GM10248 (cell line): ENCODE measurements around the gene PCDHB13.
"Not testable (repeated sequence)": the region's sequence is repeated elsewhere in the genome, so short reads cannot be mapped to it uniquely, and the experiment has no call there.

Experiments
- CTCF ChIA-PET: fragments of 300-600 bp; sonication (Branson Sonifier 250); formaldehyde crosslinking; extraction: SDS; loops from one replicate; lab custom pipeline; 2021; ENCODE audit warnings: antibody characterized with exemption; lab: Yijun Ruan, JAX
- POLR2A ChIA-PET: fragments of 350-650 bp; sonication (Branson Sonifier 250); formaldehyde crosslinking; extraction: SDS; loops from one replicate; lab custom pipeline; 2020; ENCODE audit warnings: antibody characterized with exemption; lab: Yijun Ruan, JAX
- DNase-seq: peaks from one replicate; pipeline ENCODE4 v3.0.0; 2012; ENCODE audit errors: extremely low spot score
- CTCF ChIP-seq: IDR thresholded peaks from 2 replicates; pipeline ENCODE4 v1.5.1; 2012; ENCODE audit warnings: mild to moderate bottlenecking, low read depth; ENCODE audit errors: extremely low read depth, missing control alignments, control extremely low read depth

The PCDHB13 gene

DNA sequence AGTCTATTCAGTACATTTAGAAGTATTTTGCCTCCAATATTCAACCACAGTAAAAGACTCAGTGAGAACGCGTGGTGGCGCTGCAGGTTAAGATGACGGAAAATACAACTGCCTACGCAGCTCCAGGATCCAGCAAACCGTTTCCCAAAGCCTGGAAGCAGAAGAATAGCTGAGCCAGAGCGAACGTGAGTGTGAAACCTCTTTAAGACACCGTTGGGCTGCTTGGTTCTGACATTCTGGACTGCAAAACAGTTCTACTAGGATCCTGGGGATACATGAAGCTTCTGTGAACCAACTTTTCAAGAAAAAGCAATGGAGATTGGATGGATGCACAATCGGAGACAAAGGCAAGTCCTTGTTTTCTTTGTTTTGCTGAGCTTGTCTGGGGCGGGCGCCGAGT is 31.5 kb upstream of the PCDHB13 start, which contains the start of gene PCDHB16:
Gene PCDHB16, plus strand, starts transcription at position 140 of the 400 bp plus-strand sequence. Its CDS starts 173 bp downstream, at position 313.
- DNase-seq, result no peak
- TF ChIP-seq CTCF, result no peak
- ChIA-PET POLR2A (interaction anchor here (0.6 kb wide), 1 partner anchor 166 kb away, joined by 4 read pairs; no protein-coding TSS in a partner anchor), CTCF (interaction anchor here (0.8 to 1.3 kb wide), 2 partner anchors 10 to 12 kb away, joined by 3 to 5 read pairs; partner anchors contain the start of gene PCDHB10)

DNA sequence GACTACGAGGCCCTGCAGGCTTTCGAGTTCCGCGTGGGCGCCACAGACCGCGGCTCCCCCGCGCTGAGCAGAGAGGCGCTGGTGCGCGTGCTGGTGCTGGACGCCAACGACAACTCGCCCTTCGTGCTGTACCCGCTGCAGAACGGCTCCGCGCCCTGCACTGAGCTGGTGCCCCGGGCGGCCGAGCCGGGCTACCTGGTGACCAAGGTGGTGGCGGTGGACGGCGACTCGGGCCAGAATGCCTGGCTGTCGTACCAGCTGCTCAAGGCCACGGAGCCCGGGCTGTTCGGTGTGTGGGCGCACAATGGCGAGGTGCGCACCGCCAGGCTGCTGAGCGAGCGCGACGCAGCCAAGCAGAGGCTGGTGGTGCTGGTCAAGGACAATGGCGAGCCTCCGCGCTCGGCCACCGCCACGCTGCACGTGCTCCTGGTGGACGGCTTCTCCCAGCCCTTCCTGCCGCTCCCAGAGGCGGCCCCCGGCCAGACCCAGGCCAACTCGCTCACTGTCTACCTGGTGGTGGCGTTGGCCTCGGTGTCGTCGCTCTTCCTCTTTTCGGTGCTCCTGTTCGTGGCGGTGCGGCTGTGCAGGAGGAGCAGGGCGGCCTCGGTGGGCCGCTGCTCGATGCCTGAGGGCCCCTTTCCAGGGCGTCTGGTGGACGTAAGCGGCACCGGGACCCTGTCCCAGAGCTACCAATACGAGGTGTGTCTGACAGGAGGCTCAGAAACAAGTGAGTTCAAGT is 29.4 kb upstream of the PCDHB13 start:
- POLR2A ChIA-PET, DNase-seq, CTCF ChIA-PET: not testable (repeated sequence)

- CTCF ChIA-PET, result interaction anchor here (0.9 to 1.4 kb wide), 3 partner anchors 9 to 377 kb away, joined by 3 to 5 read pairs (median 5); no protein-coding TSS in a partner anchor
- POLR2A ChIA-PET, result no interaction called here
- DNase-seq, result no peak
- TF ChIP-seq CTCF, result peak; percentile 13
Observed at GRCh38 chr5:141186897-141187512, 26.7 kb upstream of the PCDHB13 start, which contains the start of gene PCDHB9. Gene PCDHB9 (plus strand): TSS chr5:141187161. CDS start chr5:141187319, 158 bp downstream.

- CTCF ChIA-PET, DNase-seq: not testable (repeated sequence)
Observed at GRCh38 chr5:141188682-141189081, 25.0 kb upstream of the PCDHB13 start.

GRCh38 chr5:141189131-141189530 is 24.6 kb upstream of the PCDHB13 start:
- DNase-seq, POLR2A ChIA-PET, CTCF ChIA-PET: not testable (repeated sequence)

More at GRCh38 chr5:141188682-141189081, 25.0 kb upstream of the PCDHB13 start:
- POLR2A ChIA-PET, result not testable (repeated sequence)

- ChIA-PET CTCF (interaction anchor here (1.1 kb wide), 2 partner anchors 9 to 128 kb away, joined by 3 to 5 read pairs; partner anchors contain the start of gene PCDHB16), POLR2A (no interaction called here)
- peak; percentile 20 for DNase-seq
- peak; percentile 18 for TF ChIP-seq CTCF
Observed at GRCh38 chr5:141192110-141192725, 21.5 kb upstream of the PCDHB13 start, which contains the start of gene PCDHB10. Gene PCDHB10 (plus strand): TSS chr5:141192353. CDS start chr5:141192553, 200 bp downstream.

DNA sequence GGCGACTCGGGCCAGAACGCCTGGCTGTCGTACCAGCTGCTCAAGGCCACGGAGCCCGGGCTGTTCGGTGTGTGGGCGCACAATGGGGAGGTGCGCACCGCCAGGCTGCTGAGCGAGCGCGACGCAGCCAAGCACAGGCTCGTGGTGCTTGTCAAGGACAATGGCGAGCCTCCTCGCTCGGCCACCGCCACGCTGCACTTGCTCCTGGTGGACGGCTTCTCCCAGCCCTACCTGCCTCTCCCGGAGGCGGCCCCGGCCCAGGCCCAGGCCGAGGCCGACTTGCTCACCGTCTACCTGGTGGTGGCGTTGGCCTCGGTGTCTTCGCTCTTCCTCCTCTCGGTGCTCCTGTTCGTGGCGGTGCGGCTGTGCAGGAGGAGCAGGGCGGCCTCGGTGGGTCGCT is 19.4 kb upstream of the PCDHB13 start:
- CTCF ChIA-PET, POLR2A ChIA-PET: not testable (repeated sequence)

DNA sequence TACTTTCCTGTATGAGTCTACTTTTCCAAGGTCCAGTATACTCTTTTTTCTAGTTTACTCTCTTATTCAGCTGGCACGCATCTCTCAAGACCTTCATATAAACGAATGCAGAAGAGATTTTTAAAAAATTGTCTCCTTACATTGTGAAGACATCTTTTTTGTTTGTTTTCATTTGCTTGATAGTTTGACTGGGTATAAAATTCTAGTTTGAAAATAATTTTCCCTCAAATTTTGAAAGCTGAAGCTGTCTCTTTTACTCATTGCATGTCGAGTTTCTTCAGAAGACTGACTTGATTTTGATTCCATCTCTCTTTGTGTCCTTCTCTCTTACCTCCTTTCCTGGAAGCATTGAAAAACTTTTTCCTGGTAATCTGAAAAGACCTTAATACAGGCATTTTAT is 17.4 kb upstream of the PCDHB13 start:
- ChIA-PET CTCF (interaction anchor here (1.0 to 1.5 kb wide), 3 partner anchors 9 to 134 kb away, joined by 3 read pairs; partner anchors contain the start of genes PCDHB9 and PCDHGA1), POLR2A (no interaction called here)
- DNase-seq, result no peak
- TF ChIP-seq CTCF, result no peak

More for the DNA sequence above, 19.4 kb upstream of the PCDHB13 start:
- not testable (repeated sequence) for DNase-seq
